DMS153 treated with DMSO at 0.1 percent for 48 hours (cell line): Measurements from ENCODE around the gene GPR17.

Experiments used
- DNase-seq: peaks from one replicate; lab custom pipeline; 2025; ENCODE audit not compliant: unreplicated experiment; lab: John Stamatoyannopoulos, UW

The GPR17 gene

GRCh38 chr2:127641133-127641532 lies 4.8 kb upstream of the GPR17 start:
- DNase-seq: no peak

GRCh38 chr2:127641846-127642507 lies 4.0 kb upstream of the GPR17 start:
- DNase-seq: no peak

DNA sequence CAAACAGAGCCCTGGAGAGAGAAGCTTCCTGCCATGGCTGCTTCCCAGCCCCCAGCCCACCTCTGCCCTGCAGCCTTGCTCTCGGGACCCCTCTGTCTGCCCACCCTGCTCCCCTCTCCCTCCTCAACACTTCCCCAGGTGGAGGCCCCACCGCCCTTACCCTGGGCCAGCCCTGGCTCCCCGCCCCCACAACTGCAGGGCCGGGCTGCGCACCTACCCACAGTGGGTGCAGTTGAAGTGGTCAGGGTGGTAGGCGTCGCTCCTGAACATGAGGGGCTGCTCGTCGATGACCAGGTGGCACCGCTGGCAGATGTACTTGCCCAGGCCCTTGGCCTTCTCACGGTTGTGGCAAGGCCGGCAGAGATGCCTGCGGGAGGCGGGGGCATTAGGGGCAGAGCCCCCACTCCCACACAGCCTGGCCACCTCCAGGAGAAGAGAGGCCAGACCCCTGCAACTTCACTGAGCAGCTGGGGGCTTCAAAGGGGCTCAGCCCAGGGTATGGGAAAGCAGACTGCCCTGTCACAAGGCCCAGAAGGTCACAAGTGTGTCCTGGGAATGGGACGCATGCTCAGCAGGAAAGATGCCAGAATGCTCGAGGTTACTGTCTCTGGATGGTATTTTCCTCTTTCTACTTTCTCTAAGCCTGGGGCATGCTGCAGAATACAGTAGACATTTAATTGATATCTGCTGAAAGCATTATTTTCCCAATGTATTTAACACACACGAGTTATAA lies 3.1 kb upstream of the GPR17 start:
- DNase-seq: no peak

DNA sequence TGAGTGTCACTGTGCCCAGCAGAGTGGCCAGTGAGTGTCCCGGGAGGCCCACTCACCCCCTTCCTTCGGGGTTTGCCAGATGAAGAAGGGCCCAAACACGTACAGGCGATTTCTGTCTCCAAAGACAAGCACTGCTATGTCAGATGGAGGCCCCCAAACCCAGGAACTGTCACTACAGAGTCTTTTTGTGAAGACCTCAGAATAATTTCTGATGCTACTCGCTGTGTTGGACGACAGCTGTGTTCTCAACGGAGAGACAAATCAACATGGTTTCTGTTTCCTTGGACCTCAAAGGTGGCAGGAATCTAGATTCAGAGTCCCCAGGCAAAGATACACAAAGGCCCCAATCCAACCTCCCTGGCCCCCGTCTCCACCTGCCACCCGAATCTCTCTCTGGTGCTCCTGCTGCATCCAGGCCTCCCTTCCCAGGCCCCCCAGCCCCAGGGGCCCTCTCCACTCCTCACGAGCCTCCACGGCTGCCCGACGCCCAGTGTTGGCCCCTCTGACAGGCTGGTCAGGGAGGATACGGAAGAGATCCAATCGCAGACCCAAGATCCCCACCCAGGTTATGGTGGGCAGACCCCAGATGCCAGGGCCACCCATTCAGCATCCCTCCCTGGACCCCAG lies 2.4 kb upstream of the GPR17 start:
- DNase-seq: no peak

GRCh38 chr2:127644066-127645025 lies 1.6 kb upstream of the GPR17 start:
- DNase-seq: no peak

- no peak for DNase-seq
Observed at GRCh38 chr2:127645026-127645394, 943 bp upstream of the GPR17 start.

- no peak for DNase-seq
Observed at GRCh38 chr2:127646487-127647241, 711 bp downstream of the GPR17 start.

GRCh38 chr2:127647242-127648190 lies 1.6 kb downstream of the GPR17 start:
- no peak for DNase-seq

DNA sequence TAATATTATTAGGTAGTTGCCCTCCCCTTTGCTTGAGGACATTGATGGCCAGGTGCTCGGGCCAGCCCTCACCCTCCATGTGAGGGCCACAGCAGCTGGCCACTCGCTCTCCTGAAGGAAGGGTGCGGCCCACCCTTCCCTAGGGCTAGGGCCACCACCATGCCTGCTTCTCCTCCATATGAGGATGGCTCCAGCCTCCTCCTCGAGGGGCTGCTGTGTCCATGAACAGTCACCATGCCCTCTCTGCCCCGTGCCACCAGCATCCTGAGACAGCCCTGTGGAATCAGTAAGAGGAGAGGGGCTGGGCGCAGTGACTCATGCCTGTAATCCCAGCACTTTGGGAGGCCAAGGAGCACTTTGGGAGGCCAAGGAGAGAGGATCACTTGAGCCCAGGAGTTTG lies 2.4 kb downstream of the GPR17 start:
- DNase-seq: no peak

GRCh38 chr2:127649100-127649611 lies 3.2 kb downstream of the GPR17 start:
- DNase-seq: peak; percentile 33

GRCh38 chr2:127649684-127650040 lies 3.7 kb downstream of the GPR17 start:
- peak; percentile 69 for DNase-seq

DNA sequence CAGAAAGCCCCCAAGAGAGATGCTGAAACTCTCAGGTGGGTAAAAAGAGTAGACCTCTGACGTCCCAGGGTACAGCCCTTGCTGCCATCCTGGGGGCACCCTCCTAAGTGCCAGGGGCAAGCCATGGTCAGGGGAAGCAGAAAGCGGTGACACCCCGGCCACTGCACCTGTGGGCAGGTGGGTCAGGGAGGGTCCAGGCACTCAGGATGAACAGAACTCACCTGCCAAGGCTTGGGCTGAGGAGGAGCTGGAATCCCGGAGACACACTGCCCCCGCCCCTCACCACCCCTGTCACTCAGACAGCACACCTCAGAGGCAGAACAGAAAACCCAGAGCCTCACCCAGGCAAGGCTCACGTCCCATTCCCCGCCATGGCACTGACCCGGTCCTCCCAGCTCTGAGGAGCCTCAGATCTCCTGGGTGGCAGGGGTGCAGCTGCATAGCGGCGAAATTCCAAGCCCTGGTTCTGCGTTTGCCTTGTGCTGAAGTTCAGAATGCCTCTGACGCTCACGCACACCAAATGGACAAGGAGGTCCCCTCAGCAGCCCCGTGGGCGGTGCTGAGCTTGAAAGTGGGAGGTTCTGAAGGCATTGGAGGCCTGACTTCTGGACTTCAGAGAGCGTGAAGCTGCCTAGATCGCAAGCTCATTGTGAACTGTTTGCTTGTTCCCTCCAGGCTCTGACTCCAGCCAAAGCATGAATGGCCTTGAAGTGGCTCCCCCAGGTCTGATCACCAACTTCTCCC lies 4.3 kb downstream of the GPR17 start:
- no peak for DNase-seq

DNA sequence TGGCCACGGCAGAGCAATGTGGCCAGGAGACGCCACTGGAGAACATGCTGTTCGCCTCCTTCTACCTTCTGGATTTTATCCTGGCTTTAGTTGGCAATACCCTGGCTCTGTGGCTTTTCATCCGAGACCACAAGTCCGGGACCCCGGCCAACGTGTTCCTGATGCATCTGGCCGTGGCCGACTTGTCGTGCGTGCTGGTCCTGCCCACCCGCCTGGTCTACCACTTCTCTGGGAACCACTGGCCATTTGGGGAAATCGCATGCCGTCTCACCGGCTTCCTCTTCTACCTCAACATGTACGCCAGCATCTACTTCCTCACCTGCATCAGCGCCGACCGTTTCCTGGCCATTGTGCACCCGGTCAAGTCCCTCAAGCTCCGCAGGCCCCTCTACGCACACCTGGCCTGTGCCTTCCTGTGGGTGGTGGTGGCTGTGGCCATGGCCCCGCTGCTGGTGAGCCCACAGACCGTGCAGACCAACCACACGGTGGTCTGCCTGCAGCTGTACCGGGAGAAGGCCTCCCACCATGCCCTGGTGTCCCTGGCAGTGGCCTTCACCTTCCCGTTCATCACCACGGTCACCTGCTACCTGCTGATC lies 4.9 kb downstream of the GPR17 start:
- DNase-seq: no peak

DNA sequence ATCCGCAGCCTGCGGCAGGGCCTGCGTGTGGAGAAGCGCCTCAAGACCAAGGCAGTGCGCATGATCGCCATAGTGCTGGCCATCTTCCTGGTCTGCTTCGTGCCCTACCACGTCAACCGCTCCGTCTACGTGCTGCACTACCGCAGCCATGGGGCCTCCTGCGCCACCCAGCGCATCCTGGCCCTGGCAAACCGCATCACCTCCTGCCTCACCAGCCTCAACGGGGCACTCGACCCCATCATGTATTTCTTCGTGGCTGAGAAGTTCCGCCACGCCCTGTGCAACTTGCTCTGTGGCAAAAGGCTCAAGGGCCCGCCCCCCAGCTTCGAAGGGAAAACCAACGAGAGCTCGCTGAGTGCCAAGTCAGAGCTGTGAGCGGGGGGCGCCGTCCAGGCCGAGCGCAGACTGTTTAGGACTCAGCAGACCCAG lies 5.4 kb downstream of the GPR17 start:
- DNase-seq: no peak

GRCh38 chr2:127651971-127652550 lies 6.1 kb downstream of the GPR17 start:
- DNase-seq: no peak

GRCh38 chr2:127652786-127653357 lies 6.9 kb downstream of the GPR17 start:
- DNase-seq: no peak

GRCh38 chr2:127653421-127654083 lies 7.6 kb downstream of the GPR17 start:
- DNase-seq: no peak
